Endothelial cell (in vitro differentiated cells): ENCODE measurements around the gene FHAD1. TPM values are rescaled to one million over a fixed set of nuclear protein-coding genes. Genes with fewer than 3 reads are reported as not detected.

Source experiments
- DNase-seq: peaks from one replicate; pipeline ENCODE4 v3.0.0; 2021; ENCODE audit warnings: low spot score
- H3K27ac Mint-ChIP-seq: one replicate; pipeline ENCODE4 v1.8.0; 2021; ENCODE audit warnings: mixed read lengths, inconsistent platforms; ENCODE audit not compliant: unreplicated experiment
- H3K27me3 Mint-ChIP-seq: one replicate; pipeline ENCODE4 v1.8.0; 2021; ENCODE audit warnings: mild to moderate bottlenecking, moderate library complexity, mixed read lengths, inconsistent platforms; ENCODE audit not compliant: unreplicated experiment
- H3K36me3 Mint-ChIP-seq: one replicate; pipeline ENCODE4 v1.8.0; 2021; ENCODE audit warnings: mild to moderate bottlenecking, low read depth, mixed read lengths, inconsistent platforms; ENCODE audit not compliant: unreplicated experiment
- H3K4me1 Mint-ChIP-seq: one replicate; pipeline ENCODE4 v1.8.0; 2021; ENCODE audit warnings: mild to moderate bottlenecking, mixed read lengths, inconsistent platforms; ENCODE audit not compliant: unreplicated experiment
- H3K4me3 Mint-ChIP-seq: one replicate; pipeline ENCODE4 v1.8.0; 2021; ENCODE audit warnings: mild to moderate bottlenecking, mixed read lengths, inconsistent platforms; ENCODE audit not compliant: unreplicated experiment
- H3K9me3 Mint-ChIP-seq: one replicate; pipeline ENCODE4 v1.8.0; 2021; ENCODE audit warnings: mixed read lengths, inconsistent platforms; ENCODE audit not compliant: unreplicated experiment
- CTCF ChIP-seq: fragments of 200-600 bp; sonication (generic); IDR thresholded peaks from one replicate; pipeline ENCODE4 v1.5.0; 2021; ENCODE audit warnings: antibody characterized with exemption; ENCODE audit not compliant: unreplicated experiment
- total RNA-seq: library from RNA; stranded (reverse); fragmentation: NEBNext Ultra II Directional; extraction: Animal tissue kit (Norgen Biotek cat#: 25700); gene quantifications from one replicate; pipeline ENCODE4 v1.2.1, GENCODE V29; 2021; ENCODE audit not compliant: unreplicated experiment

FHAD1 gene
- total RNA-seq, 1 donor from 2014 or later: 2.1 TPM

GRCh38 chr1:15236746-15237145 is 10.3 kb upstream of the FHAD1 start:
- TF ChIP-seq CTCF: no peak
- Mint-ChIP-seq H3K4me3 (no peak overlapping the region), H3K27me3 (peaks cover 4% of the 10 kb centered on the region)

GRCh38 chr1:15238789-15239188 is 8.2 kb upstream of the FHAD1 start:
- peaks cover 3% of the 10 kb centered on the region for H3K4me1 Mint-ChIP-seq
- no peak for TF ChIP-seq CTCF
- H3K36me3 Mint-ChIP-seq: peaks cover 4% of the 10 kb centered on the region
- no peak overlapping the region for H3K27ac Mint-ChIP-seq
- H3K4me3 Mint-ChIP-seq: no peak overlapping the region
- H3K9me3 Mint-ChIP-seq: no peaks in the 10 kb centered on the region
- H3K27me3 Mint-ChIP-seq: peaks cover 4% of the 10 kb centered on the region
- no peak for DNase-seq

More at GRCh38 chr1:15236746-15237145, 10.3 kb upstream of the FHAD1 start:
- peaks cover 4% of the 10 kb centered on the region for H3K36me3 Mint-ChIP-seq
- DNase-seq: no peak
- no peak overlapping the region for H3K27ac Mint-ChIP-seq
- peaks cover 3% of the 10 kb centered on the region for H3K4me1 Mint-ChIP-seq
- no peaks in the 10 kb centered on the region for H3K9me3 Mint-ChIP-seq

- H3K4me1 Mint-ChIP-seq: peaks cover 30% of the 10 kb centered on the region
- no peak overlapping the region for H3K4me3 Mint-ChIP-seq
- no peaks in the 10 kb centered on the region for H3K9me3 Mint-ChIP-seq
- no peak overlapping the region for H3K27ac Mint-ChIP-seq
- peaks cover 10% of the 10 kb centered on the region for H3K27me3 Mint-ChIP-seq
- no peak for TF ChIP-seq CTCF
- H3K36me3 Mint-ChIP-seq: peaks cover 6% of the 10 kb centered on the region
- no peak for DNase-seq
These were observed 4.3 kb upstream of the FHAD1 start for GRCh38 chr1:15242766-15243165.

GRCh38 chr1:15243275-15244043 is 3.6 kb upstream of the FHAD1 start:
- Mint-ChIP-seq H3K36me3 (peaks cover 6% of the 10 kb centered on the region), H3K4me3 (no peak overlapping the region), H3K27me3 (peaks cover 10% of the 10 kb centered on the region), H3K9me3 (no peaks in the 10 kb centered on the region), H3K27ac (no peak overlapping the region), H3K4me1 (peaks cover 36% of the 10 kb centered on the region)
- DNase-seq: no peak
- no peak for TF ChIP-seq CTCF

- peaks cover 42% of the 10 kb centered on the region for H3K4me1 Mint-ChIP-seq
- DNase-seq: no peak
- no peaks in the 10 kb centered on the region for H3K9me3 Mint-ChIP-seq
- H3K27ac Mint-ChIP-seq: no peak overlapping the region
- H3K36me3 Mint-ChIP-seq: peaks cover 6% of the 10 kb centered on the region
- no peak for TF ChIP-seq CTCF
- H3K27me3 Mint-ChIP-seq: peaks cover 10% of the 10 kb centered on the region
- H3K4me3 Mint-ChIP-seq: no peak overlapping the region
These were observed 2.2 kb upstream of the FHAD1 start for GRCh38 chr1:15244813-15245212.
